HG02610 (cell line): Measurements from ENCODE around the gene VWA8.
A peak's percentile ranks its signal among the peaks of the same experiment; 100 is the strongest.

Experiments used
- ATAC-seq: cut with Tn5 transposase; IDR thresholded peaks from one replicate; pipeline ENCODE4 v1.9.1; 2021; ENCODE audit warnings: mild to moderate bottlenecking, moderate library complexity; ENCODE audit not compliant: unreplicated experiment

VWA8 gene

DNA sequence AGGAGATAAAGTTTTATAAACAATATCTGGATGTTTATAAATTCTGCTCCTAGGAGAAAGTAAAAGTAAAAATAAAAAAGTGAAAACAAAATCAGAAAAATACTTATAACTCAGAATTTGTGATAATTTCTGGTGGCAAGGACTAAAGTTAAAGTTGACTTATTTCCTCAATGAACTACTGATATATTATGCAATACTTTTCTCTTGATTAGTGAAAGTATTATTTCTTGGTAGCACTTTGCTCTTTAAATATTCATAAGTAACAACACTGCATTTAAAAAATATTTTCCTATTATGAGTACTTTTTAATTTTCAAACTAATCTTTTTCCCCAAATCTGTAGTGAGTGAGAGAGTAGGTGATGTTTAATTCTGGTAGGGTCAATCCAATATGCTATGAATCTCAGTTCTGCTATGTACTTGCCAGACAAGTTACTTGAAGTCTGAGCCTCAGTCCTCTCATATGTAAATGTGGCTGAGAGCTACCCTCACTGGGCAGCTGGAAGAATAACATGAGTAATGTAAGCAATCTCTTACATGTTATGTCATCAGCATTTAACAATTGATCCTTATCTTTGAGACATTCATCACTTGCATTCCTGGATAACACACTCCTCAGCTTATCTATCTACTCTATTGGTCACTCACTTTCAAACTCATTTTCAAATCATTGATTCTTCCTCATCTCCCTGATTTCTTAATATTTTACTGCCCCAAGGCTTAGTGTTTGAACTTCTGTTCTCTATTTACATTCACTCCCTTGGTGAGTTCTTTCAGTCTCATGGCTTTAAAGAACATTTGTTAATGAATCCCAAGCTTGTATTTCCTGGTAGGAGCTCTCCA, 264.5 kb downstream of the VWA8 start:
- no peak for ATAC-seq

DNA sequence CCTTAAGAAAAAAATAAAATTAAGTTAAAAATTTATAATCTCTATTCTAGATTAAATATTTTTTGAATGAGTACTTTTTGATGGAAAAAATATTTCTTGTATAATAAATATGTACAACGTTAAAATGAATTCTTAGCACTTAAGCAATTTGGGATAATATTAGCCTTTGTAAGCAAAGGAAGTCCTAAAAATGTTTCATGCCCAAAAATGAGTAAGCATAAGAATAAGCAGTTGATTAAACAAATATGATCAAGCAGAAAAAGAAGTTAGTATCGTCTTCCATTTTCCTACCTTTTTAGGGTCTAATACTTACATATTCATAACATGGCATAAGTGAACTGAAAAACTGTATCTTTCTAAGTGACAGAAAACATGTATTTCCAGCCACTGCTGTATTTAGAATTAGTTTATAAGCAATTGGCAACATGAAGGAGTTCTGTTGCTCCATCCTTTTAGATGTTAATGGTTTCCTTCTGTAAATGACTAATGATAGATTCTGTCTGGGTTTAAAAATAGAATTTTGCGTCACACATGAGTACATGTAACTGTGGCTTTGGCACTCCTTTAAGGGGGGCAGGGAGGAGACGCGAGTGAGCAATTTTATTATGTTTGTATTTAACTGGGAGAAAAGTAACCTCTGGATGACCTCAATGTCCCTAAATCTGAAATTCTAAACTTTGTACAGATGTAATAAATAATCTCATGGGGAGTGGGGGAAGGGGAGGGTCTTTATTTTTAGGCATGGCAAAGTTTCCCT, 266.2 kb downstream of the VWA8 start:
- ATAC-seq: peak; percentile 75

DNA sequence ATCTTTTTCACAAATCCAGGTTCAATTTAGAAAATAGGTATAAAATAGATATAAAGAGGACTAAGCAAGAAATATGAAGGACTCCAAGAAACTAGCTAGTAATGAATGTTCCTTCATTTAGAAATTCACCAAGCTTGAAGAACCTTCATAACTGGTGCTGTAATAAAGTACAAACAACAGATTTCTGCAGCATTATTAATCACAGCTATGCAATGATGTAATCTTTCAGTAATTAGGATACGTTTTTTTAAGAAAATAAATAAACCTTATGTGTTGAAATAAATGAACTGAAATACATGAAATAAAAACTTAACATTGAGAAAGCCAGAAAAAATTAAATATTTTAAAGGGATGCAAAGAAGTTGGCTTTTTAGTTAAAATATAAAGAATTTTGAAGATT, 267.5 kb downstream of the VWA8 start:
- ATAC-seq: no peak

DNA sequence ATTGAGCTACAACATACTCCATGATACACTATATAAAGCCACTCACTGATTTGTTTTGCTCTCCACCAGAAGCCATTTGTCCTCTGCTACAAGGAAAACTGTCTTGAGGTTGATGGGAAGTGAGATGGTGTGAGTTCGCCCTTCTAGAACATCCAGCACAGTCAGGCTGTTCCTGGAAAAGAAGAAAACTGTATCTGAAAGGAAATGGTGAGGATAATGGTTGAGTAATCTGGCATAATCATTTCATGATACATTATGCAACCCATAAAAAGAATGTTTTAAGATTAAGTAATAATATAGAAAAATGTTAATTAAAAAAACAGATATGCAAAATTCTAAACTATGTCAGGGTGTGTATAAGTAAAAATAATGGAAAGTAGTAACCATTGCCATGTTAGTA, 269.6 kb downstream of the VWA8 start:
- no peak for ATAC-seq

DNA sequence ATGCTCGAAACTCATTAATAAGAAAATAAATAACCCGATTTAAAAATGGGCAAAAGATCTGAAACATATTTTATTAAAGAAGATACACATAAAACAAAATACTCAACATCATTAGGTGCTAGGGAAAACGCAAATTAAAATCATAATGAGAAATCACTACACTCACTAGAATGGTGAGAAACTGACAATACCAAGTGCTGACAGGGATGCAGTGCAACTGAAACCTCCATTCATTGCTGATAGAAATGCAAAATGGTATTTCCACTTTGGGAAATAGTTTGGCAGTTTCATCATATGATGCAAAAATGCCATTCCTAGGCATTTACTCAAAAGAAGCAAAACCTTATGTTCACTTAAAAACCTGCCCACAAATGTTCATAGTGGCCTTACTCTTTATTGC, 278.1 kb downstream of the VWA8 start:
- no peak for ATAC-seq

DNA sequence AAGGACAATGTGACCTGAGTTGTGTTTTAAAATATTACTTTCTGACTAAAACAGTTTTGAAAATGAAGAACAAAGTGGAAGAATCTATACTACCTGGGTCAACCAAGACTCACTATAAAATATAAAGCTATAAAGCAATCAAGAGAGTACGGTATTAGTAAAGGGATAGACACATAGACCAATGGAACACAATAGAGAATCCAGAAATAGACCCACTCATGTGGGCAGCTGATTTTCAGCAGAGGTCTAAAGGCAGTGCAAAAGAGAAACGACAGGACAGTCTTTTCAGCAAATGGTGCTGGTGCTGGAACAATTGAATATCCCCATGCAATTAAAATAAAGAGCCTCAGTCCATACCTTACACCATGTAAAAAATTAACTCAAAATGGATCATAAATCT, 278.9 kb downstream of the VWA8 start:
- no peak for ATAC-seq

DNA sequence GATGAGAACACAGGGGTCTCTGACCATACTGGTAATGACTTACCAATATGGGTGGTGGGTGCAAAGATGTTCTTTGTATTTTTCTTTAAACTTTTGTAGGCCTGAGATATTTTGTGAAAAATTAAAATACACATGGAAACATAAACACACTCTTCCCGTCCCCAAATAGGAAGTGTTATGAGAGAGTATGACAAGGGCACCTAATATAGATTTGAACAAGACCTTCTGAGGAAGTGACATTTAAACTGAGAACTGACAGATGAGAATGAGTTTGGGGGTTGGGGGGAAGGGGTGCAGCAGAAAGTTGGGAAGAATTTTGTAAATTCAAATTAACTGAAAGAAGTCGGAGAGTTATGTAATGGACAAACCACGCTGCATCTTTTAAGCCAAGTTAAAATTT, 279.3 kb downstream of the VWA8 start:
- no peak for ATAC-seq

DNA sequence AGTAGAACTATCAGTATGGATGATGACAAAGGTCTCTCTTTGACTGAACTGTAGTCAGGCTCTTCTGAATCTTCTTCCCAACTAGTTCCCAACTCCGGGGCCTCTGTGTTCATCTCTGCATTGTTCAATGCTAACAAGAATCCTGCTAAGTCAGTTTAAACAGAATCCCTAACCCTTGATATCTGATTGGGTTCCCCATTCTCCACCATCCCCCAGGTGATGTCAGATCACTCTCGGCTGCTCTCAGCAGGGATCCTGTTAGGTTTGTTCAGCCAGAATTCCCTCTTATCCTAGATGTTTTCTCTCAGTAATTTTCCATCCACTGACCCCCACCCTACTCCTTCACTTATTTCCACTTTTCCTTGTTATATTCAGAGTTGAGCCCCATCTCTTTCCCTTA, 280.0 kb downstream of the VWA8 start:
- no peak for ATAC-seq

DNA sequence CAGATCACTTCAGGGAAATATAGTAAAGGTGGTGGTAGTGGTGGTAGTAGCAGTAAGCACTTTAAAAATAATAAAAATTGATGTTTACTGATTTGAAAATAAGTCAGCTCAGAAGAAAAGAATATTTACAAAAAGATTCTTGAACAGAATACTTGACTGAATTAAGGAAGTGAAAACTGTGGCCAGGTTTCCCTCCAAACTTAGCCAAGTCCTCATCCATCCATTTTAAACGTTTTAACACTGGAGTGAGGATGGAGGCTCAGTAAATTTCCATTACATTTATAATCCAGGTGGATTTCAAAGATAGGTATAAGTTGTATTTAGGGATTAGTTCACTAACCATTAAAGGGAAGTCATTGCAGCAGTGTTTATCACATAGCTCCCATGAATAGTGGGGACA, 282.1 kb downstream of the VWA8 start:
- no peak for ATAC-seq

DNA sequence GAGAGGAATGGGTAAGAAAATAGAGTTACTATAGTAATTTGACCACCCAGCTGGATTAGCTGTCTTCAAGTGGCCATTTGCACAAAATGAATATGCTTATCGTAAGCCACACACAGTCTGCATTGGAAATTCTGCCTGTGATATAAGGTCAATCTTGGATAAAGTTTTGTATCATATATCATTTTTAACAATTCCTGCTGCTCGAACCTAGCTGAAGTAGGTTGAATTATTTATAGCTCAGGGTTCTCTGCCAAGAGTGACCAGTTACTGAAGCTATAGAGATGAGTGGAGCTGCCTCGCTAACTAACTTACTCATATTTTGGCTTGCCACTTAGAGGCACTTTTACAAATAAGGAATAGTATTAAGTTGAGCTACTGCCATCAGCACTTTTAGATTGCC, 282.7 kb downstream of the VWA8 start:
- no peak for ATAC-seq

DNA sequence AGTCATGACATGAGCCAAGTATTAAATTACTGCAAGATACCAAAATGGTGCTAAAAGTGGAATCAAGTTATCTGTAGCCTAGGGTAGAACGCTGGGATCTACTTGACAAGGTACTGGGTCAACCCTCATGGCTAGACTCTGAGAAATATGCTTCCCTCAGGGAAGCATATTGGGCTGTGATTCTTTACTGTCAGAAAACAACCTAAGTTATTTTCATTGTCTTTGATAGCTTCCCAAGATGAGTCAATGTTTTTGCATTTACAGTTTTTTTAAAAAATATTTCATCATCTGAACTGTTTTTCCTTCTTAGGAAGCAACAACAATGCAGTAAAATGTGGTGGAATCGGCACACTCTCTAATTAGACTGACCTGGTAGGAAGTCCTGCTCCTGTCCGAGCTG, 285.6 kb downstream of the VWA8 start:
- ATAC-seq: no peak

DNA sequence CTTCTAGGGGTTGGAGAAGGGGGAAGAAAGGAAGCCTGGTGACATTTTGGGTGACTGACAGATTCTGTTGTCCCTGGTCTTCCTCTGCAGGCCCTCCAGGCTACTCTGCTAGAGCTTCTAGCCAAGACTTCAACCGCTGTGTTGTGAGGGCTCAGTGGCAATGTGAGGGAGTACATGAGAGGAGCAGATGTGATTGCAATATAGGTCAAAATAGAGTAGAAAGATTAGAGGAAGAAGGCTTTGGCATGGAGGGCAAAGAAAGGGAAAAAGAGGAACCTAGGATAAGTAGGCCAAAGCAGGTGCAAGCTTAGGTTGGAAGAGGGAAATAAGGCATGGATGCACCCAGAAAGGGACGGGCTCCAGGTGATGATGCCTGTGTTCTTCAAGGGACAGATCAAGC, 286.7 kb downstream of the VWA8 start:
- no peak for ATAC-seq

DNA sequence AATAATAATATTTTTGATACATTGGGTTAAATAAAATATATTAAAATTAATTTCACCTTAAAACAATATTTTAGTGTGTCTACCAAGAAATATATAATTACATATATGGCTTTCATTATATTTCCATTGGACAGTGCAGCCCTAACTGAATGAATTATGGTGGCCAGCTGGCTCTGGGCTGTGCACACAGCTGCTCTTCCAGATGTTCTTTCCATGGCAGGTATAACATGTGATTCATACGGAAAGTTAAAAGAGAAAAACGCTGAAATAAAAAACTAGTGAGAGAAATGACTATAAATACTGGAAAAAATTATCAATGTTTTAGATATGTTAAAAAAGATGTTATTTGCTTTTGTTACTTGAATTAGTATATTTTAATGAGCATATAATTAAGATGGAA, 287.3 kb downstream of the VWA8 start:
- no peak for ATAC-seq

DNA sequence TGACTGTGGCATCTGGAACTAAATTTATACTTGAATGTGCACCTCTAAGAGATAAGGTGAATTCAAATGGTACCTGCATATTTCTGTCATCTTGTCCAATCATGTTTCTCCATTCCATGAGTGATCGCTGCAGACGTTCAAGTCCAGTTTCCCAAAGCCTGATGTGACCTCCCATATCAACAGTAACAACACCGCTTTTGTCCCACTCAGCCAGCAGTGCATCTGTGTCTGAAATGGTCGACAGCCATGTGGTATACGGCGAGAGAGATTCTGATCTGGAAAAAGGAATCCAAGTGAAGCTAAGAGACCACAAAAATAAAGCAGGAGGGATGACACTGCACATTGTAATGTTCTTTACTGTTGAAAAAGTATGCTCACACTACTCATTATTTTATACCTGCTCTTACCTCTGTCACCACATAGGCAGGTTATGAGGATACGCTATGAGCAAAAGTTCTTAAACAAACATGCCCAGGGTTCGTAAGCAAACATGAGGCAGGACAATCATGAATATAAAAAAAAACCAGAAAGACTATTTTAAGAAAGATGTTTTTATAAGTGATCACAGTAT, 290.0 kb downstream of the VWA8 start:
- ATAC-seq: no peak

DNA sequence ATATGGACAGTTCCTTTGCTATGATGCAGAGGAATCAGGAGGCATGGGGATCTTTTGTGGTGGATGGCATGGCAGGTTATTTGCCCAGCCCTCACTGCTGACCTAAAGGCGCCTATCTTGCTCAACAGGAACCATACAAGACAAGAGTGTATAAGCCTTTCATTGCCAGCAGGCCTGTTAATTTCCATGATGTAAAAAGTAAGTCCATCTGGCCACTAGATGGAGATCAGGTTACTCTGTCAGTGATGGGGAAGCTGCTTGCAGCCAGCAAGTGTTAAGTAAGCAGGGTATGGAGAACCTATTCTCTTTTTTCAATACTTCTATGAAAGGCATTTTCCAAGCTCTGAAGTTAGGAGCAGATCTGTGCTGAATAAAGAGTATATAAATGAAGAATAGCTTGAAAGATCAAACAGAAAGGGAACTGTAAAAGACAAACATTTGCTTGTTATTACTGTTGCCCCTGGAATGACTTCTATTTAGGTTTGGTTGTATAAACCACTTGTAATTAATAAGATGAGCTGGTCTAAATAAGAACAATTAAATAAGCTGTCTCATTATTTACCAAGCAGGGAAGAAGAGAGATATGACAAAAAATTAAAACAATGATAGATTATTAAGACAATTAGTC, 292.7 kb downstream of the VWA8 start:
- peak; percentile 76 for ATAC-seq

DNA sequence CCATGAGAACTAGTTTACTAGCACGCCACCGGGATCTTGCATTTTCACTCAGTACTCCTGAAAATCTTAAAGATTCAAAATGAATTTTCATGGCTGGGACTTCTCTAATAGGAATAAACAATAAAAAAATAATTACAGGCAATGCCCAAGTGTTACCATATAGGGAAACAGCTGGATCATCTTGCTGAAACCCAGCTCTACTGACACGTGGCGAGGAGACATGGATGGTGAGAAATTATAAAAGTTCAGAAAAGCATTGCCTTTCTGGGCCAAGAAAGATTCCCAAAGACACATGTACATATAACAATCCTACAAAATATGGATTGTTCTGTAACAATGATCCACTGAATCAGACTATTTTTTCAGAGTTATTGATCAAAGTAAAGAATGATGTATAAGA, 294.3 kb downstream of the VWA8 start:
- ATAC-seq: no peak

DNA sequence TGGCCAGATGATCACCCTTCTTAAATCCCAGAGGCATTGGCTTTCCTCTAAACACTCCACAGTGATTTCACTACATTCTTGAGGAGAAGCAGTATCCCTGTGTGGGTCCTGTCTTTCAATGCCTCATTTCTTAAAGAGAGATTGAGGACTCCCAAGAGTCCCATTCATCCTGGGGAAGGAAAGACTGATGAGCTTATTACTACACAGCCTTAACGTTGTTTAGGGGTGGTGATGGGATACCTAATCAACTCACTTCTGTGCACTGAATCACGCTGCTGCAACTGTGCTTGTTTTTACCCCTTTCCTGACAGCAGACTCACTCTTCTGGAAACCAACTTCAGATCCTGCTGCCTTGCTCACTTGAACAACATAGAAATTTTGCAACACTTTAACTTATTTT, 300.5 kb downstream of the VWA8 start:
- no peak for ATAC-seq

DNA sequence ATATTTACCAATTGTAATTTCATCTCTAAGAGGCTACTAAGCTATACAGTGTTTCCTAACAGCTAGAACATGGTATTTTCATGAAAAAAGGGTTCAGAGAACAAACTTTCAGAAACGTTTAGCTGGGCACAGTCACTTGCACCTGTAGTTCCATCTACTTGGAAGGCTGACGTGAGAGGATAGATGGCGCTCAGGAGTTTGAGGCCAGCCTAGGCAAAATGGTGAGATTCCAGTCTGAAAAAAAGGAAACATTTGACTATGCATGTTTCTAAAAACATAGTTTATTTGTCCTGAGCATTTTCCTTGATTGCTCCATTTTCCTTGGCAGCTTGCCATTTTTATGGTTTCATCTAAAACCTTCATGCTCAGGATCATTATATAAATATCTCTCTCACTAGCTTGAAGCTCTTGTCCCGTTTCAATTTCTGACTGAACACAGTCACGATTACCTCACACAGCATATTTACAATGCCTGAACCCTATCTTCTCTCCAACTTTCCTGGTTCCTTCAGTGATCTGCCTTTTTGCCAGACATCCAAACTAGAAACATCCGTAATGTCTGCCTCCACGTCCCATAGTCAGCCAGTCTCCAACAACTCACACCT, 302.8 kb downstream of the VWA8 start:
- ATAC-seq: no peak

DNA sequence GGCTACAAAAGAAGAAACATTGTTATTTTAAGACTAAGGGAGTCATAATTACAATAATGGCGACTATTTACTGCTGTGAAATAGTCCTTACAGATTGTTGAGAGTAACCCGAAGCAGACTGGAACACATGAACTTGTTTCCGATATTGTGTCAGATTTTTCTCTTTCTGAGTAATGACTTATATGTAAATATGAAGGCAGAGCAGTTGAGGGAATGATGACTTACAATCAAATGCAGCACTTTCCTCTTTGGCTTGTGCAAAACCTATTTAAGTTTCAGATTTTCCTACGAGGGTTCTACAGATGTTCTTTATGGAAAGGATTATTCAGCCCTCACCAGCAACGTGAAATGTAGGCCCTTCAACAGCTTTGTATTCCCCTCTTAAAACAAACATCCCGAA, 304.9 kb downstream of the VWA8 start:
- no peak for ATAC-seq

DNA sequence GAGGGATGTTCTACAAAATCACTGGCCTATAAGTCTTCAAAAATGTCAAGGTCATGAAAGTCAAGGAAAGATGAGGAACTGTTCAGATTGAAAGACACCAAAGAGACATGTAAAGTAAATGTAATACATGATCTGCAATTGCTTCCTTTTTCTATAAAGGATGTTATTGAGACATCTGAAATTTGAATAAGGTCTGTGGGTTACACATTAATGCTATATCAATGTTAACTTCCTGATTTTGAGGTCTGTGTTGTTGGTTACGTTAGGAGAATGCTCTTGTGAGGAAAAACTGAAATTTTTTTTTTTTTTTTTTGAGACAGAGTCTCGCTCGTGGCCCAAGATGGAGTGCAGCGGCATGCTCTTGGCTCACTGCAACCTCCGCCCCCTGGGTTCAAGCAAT, 306.1 kb downstream of the VWA8 start:
- ATAC-seq: no peak

DNA sequence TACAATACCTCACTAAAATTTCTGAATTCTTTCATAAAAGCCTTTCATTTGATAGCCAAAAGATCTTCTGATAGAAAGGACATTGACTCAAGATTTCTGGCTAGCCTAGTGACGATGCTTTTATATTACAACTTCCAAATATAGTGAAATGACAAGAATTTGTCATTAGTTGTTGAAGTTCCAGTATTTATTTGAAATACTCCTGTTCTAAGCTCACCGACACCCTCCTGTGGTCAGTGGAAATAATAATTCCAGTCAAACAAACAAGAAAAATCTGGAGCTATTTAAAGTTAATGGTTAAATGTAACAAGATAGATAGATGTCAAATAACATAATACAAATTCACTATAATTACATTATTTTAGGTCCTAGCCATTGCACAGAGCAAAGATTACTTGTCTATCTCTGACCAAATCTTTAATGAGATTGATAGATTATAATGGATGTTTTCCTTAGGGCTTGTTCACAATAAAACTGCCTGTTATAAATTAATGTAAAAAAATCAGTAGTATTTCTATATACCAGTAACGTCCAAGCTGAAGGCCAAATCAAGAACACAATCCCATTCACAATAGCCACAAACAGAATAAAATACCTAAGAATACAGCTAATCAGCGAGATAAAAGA, 308.1 kb downstream of the VWA8 start:
- no peak for ATAC-seq
